HG03097 (cell line): ENCODE data around the gene DKKL1.

Experiments used
- ATAC-seq: cut with Tn5 transposase; IDR thresholded peaks from one replicate; pipeline ENCODE4 v1.9.1; 2021; ENCODE audit not compliant: unreplicated experiment, low FRiP score

Gene DKKL1

GRCh38 chr19:49391581-49392399 lies 28.1 kb downstream of the DKKL1 start:
- no peak for ATAC-seq

GRCh38 chr19:49393881-49394280 lies 30.2 kb downstream of the DKKL1 start:
- ATAC-seq: no peak

DNA sequence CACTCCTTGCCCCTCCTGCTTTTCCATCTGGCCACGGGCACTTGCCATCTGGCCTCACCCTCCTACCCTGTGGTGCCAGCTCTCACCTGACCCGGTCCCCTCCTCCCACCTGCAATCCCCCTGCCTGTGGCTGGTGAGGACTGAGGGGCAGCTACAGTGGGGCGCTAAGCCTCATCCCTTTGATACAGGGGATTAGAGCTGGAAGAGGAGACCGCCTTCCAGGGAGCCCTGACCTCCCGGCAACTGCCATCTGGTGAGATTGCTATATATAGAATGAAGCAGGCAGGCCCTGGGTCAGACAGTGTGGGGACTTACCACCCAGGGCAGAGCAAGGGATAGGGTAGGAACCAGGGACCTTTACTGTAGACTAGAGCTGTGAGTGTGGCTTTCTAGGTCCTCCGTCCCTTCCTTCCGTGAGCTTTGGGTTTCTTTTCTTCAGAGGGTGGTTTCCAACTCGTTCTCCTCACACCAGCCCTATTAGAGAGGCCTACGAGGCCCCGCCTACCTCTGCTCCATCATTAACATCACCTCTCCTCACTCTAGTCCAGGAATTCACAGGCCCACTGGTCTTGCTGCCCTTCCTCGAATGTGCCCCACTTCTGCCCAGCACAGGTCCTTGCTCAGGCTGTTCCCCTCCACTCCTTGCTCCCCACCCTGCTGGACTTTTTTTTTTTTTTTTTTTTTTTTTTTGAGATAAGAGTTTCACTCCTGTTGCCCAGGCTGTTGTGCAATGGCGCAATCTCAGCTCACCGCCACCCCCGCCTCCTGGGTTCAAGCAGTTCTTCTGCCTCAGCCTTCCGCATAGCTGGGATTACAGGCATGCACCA lies 32.1 kb downstream of the DKKL1 start:
- ATAC-seq: no peak

- no peak for ATAC-seq
Observed at GRCh38 chr19:49396738-49397505, 33.2 kb downstream of the DKKL1 start.

DNA sequence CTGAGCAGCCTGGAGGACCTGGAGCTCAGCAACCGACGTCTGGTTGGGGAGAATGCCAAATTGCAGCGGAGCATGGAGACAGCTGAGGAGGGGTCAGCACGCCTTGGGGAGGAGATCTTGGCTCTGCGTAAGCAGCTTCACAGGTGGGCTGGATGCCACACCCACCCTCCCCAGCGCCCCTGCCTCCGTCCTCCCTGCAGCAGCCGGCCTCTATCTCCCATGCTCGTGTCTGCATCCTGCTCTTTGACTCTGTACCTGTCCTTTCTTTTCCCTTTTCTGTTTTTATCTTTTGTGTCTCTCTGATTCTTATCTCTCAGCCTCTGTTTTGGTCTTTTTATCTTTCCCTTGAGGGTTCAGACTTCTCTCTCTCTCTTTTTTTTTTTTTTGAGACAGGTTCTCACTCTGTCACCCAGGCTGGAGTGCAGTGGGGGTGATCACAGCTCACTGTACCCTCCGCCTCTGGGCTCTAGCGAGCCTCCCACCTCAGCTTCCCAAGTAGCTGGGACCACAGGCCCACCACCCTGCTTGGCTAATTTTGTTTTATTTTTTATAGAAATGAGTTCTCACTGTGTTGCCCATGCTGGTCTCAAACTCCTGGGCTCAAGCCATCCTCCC lies 34.4 kb downstream of the DKKL1 start:
- ATAC-seq: no peak

GRCh38 chr19:49398931-49399330 lies 35.3 kb downstream of the DKKL1 start:
- no peak for ATAC-seq

- ATAC-seq: no peak
Observed at GRCh38 chr19:49400029-49400428, 36.4 kb downstream of the DKKL1 start.

DNA sequence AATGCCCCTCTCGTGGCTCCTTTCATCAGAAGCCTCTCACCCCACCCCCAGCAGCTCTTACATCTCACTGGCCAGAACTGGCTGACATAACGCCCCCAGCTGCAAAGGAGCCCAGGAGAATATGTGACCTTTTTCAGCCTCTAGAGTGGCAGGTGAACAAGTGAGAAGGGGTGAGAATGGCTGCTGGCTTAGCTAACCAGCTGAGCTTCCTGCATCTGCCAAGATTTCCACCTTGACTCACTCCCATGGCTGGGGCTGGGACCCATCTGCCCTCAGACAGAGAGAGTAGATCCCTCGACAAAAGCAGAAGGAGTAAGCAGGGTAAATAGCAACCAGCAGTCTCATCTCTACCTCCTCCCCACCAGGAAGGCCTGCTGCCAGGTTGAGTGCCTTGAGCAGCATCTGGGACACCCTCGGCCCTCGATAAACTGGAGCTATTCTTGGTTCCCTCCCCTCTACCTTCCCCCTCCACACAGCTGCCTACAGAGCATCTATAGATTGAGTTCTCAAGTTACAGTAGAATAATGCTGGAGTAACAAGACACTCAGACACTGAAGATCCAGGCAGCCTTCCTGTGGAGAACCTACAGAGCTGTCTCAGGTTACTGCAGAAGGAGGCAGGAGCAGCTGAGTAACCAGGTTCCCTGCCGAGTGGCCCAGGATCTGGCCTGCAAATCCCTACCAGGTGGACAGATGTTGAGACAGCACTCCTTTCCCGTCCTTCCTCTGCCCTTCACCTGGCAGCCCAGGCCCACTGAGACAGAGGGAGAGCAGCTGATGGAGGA lies 39.9 kb downstream of the DKKL1 start:
- ATAC-seq: no peak

DNA sequence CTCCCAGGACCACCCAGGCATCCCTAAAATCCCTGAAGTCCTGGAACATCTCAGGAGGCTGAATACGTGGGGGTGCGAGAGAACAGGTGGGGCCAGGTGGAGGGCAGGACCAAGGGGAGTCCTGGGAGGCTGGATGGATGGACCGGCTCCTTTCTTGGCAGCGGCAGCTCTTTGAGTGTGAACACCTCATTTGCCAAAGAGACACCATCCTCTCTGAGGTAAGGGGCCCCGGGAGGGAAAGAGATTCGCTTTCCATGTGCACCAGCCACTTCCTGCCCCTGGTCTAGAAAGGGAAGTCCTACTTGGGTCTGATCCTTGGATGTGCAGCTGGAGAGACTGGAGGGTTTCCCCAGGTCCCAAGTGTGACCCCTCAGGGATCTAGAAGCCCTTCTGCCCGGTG lies 43.4 kb downstream of the DKKL1 start:
- no peak for ATAC-seq

GRCh38 chr19:49407482-49408015 lies 43.9 kb downstream of the DKKL1 start:
- no peak for ATAC-seq

- ATAC-seq: no peak
Observed at GRCh38 chr19:49408816-49409440, 45.3 kb downstream of the DKKL1 start.

GRCh38 chr19:49409441-49410029 lies 45.9 kb downstream of the DKKL1 start:
- no peak for ATAC-seq

DNA sequence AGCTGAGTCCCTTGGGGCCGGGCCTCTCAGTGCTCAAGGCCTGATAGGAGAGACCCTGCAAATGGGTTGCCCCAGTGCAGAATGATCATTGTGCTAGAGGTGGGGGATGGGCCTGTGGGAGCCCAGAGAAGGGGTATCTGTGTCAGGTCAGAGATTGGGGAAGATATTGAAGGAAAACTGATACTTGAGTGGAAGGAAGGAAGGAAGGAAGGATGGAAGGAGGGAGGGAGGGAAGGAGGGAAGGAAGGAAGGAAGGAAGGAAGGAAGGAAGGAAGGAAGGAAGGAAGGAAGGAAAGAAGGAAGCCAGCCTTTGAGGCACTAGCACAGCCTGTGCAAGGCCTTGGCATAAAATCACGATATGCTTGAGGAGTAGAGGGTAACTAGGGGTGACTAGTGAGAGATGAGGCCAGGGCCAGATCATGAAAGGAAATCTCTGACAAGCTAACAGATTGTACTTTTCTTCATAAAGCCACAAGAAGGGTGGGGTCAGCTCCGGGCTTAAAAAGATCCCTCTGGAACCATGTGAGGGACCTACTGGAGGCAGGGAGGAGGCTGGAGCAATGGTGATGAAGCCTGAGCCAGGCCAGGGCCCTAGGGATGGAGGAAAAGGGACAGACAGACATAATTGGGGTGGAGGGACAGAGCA lies 48.1 kb downstream of the DKKL1 start:
- no peak for ATAC-seq

DNA sequence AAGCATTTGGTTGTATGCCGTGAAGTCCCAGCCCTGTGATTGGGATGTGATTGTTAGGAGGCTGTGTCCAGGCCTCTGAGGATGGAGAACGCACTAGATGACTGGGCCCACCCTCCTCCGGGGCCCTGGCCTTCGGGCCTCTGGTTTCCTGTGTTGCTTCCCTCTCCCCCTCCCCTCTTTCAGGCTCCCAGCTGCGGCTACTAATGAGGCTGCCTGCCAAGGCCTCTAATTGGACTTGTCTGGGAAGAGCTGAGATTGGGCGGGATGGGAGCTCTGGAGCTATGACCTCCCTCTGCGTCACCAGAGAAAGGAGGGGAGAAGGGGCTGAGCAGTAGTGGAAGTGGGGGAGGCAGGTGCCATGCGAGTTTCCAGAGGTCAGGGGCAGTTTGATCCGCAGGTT lies 49.7 kb downstream of the DKKL1 start:
- ATAC-seq: no peak

DNA sequence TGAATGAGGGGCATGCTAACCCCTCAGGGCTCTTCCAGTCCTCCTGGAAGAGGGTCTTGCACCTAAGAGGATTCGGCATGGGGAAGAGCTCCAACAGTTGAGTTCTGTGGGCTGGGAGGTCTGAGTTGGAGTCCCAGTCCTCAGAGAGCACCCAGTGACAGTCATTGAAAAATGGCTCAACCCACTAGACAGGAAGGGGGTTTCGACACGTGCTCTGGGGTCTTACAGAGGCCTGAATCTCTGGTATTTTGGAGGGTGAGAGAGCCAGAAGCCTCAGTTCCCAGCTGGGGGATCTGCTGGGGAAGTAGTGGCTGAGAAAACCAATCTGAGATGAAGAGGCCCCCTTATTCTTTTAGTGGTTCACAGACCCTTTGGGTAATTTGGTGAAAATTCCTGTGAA lies 50.6 kb downstream of the DKKL1 start:
- no peak for ATAC-seq

DNA sequence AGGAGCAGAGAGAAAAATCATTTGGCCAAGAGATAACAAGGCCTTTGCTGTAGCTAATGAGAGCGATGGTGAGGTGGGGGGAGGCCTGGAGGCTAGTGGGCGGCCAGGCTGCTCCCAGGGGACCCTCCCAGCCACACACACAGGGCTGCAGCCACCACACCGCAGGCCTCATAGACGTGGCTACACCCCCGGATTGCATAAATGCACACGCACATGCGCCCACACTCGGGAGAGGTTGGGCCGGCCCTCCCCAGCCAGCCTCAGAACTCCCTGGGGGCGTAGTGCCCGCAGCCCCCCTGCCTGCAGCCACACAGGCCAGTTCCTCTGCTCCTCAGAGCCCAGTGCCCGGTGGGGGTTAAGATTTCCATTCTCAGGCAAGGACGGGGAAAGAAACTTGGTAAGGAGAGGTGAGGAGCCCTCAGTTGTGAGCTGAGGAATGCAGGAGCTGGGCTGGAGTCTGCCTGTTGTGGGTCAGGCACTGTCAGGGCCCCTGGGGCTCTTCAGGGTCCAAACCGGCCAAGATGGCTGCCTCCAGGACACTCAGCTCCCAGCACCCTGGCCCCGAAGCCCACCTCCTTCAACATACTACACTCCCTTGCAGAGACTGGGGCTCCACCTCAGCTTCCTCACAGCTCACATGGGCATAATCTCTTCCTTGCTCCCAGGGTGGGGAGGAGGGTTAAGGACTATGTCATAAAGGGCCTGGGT lies 51.6 kb downstream of the DKKL1 start:
- no peak for ATAC-seq

GRCh38 chr19:49415810-49416200 lies 52.1 kb downstream of the DKKL1 start:
- no peak for ATAC-seq

DNA sequence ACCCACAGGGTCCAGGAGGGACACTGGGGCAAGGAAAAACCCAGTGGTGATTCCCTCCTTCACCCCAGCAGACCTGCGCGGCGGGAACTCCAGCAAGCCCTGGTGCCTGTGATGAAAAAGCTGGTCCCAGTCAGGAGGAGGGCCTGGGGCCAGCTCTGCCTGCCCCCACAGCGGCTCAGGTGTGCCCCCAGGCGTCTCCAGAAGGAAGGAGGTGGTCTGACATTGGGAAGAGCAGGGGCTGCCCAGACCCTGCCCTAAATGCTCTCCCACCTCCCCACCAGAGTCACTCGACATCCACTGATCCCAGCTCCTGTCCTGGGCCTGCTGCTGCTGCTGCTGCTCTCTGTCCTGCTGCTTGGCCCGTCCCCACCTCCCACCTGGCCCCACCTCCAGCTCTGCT lies 53.4 kb downstream of the DKKL1 start:
- no peak for ATAC-seq
